ENCODE results near the gene ADGB.
"Not testable (repeated sequence)": the region's sequence is repeated elsewhere in the genome, so short reads cannot be mapped to it uniquely, and the experiment has no call there.

ADGB gene

DNA sequence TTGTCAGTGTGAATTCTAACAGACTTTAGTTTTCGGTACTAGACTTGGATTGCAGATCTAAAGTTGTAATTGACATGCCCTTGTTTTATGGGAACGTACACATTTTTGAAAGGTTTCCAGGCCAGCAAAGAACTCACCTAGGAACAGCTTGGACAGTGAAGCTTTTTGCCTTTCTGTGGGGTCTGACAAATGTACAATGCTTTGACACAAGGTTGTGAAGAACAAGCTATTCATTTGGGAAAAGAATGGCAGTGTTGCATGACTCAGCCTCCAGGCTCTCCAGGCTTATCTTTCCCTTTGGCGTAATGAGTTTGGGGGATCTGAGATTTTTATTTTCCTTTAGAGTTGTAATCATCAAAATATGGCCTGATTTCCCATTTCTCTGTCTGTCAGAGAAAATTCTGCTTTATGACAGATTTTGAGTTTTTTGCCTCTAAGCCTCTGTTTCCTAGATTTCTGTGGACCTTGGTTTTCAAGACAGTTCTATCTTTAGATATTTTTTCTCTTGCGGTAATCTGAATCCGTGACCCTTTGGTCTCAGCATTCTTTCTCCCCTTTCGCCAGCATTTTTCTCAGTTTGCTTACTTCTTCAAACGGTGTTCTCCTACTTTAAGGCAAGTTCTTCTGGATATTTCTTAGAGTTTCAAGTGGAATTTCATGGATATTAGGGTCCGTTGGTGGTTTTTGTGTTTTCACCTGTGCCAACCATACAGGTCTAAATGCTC is 221.0 kb downstream of the ADGB start:
- no peak for DNase-seq (ENCODE audit: low spot score)

- no peak for DNase-seq (ENCODE audit: low spot score)
Observed at GRCh38 chr6:146827216-146827928, 228.6 kb downstream of the ADGB start.

DNA sequence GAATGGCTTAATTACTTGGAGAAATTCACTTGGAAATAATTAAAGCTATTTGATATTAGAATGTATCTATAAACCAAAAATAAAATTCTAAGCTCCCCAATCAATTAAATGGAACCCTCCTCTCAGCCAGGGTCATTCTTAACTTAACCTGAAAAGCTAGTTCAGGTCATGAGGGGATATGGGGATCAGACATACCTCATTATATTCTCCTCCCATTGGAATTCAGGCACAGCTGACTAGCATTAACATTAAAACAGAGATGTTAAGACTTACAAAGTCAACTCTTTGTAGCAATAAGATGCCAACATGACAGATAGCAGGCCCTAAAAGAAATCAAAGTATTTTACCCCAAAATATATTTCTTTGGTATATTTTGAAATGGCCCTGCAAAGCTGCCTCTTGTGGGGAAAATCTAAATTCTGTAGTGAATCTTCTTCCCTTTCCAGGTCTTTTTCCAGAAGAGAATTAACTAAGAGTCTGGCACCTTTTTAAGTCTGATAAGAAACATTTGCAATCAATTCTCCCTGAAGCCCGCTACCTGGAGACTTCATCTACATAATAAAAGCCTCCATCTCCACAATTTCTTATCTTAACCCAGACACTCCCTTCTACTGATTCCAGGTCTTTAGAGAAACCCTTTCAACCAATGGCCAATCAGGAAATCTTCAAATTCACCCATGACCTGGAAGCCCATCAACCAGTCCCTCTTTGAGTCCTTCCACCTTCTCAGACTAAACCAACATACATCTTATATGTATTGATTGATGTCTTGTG is 231.2 kb downstream of the ADGB start:
- DNase-seq (ENCODE audit: low spot score) = no peak

GRCh38 chr6:146833157-146833556 is 234.4 kb downstream of the ADGB start:
- DNase-seq (ENCODE audit: low spot score) = no peak

GRCh38 chr6:146840216-146840615 is 241.4 kb downstream of the ADGB start:
- no peak for DNase-seq (ENCODE audit: low spot score)

- DNase-seq (ENCODE audit: low spot score) = no peak
Observed at GRCh38 chr6:146840641-146841040, 241.9 kb downstream of the ADGB start.

GRCh38 chr6:146847426-146847825 is 248.7 kb downstream of the ADGB start:
- DNase-seq (ENCODE audit: low spot score) = no peak

GRCh38 chr6:146850238-146850896 is 251.6 kb downstream of the ADGB start:
- peak; percentile 46 for DNase-seq (ENCODE audit: low spot score)

GRCh38 chr6:146850981-146851380 is 252.2 kb downstream of the ADGB start:
- no peak for DNase-seq (ENCODE audit: low spot score)

DNA sequence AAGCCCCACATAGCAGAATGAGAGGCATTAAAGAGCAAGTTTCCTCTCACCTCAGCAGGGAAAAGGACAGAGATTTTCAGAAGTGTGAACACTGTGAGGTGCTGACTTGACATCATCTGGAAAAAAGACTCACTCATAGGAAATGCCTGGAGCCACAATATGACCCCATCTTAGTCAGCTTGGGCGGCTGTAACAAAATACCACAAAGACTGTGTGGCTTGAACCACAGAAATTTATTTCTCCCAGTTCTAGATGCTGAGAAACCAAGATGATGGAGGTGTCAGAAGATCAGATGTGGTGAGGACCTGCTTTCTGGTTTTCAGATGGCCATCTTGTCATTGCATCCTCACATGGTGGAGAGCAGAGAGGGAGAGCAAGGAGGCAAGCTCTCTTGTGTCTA is 253.1 kb downstream of the ADGB start:
- peak; percentile 53 for DNase-seq (ENCODE audit: low spot score)

DNA sequence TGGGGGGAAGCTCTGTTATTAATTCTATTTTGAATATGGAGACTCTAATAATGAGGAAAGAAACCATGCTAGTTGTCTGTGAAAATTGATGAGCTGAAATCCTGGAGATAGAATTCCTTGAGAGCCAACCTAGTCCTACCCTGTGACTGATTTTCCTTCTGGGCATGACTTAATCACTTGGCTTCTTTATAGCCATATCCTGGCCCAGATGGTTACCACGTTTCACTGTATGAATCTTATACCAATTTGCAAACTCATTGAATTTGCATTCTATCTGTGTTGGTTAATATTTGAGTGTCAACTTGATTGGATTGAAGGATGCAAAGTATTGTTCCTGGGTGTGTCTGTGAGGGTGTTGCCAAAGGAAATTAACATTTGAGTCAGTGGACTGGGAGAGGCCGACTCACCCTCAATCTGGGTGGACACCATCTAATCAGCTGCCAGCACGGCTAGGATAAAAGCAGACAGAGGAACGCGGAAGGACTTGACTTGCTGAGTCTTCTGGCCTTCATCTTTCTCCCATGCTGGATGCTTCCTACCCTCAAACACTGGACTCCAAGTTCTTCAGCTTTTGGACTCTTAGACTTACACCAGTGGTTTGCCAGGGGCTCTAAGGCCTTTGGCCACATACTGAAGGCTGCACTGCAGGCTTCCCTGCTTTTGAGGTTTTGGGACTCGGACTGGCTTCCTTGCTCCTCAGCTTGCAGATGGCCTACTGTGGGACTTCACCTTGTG is 255.9 kb downstream of the ADGB start:
- not testable (repeated sequence) for DNase-seq (ENCODE audit: low spot score)

GRCh38 chr6:146855889-146856288 is 257.1 kb downstream of the ADGB start:
- DNase-seq (ENCODE audit: low spot score) = no peak

DNA sequence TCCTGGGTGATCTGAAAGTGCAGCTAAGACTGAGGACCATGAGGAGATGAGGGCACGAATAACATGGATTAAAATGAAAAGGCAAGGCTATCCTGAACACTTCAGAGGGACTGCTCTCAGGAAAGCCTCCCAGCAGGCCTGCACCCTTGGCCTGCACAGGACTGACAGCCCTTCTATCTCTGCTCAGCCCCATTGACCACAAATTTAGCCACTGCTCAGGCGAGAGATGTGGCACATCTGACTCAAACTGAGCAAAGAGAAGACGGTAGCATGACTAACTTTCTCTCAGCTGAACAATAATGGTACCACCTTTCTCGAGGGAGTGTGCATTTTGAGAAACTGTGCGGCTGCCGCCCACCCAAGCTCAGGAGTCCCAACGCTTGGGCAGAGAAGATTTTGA is 257.5 kb downstream of the ADGB start:
- no peak for DNase-seq (ENCODE audit: low spot score)

DNA sequence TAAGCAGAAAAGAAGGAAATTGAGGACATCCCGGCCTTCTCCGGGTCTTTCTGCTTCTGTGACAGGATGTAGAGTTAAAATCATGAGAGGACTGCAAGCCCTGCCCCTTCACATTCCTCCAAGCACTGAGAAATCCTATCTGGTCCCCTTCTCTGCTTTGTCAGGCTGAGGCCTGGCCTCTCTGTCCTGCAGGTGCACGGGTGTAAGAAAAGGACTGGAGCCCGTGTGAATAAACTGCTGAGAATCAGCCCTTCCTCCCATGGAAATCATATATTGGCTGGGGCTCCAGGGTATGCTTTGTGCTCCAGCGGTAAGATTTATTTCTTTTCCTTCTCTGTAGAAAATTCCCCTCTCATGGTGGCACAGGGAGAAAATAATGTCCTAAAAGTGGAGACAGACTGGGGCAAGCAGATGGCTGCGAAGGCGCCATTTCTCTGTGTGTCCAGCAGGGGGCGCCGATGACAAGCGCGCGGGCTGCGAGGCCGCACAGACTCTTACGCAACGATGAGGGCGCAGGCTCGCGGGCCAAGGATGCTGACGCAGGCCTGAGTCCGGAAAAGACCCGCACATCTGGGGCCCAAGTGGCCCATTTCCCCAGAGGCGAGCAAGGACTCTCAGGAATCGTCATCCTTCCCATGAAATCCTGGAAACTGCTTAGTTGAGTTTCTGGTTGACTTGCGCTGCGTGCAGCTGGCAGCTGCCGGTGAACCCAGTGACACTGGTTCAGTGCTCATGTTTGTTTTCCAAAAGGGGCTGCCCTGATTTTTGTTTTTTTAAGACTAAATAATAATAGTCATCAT is 258.6 kb downstream of the ADGB start:
- DNase-seq (ENCODE audit: low spot score) = peak; percentile 79

DNA sequence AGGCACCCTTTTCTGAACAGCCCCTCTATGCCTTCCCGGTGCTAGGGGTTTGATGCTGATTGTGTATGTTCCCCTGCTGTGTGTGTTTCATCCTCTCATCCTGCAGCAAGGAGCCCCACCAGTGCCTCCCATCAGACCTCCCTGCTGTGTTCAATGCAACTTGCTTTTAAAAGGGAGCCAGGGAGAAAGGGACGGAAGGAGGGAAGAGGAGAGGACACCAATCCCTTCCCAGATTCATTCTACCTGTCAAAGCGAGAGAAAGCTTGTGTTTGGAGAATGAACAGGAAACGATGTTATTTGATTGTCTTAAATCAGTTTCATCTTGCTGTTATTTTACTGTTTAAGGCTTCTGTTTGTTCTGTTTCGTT is 259.2 kb downstream of the ADGB start:
- no peak for DNase-seq (ENCODE audit: low spot score)

DNA sequence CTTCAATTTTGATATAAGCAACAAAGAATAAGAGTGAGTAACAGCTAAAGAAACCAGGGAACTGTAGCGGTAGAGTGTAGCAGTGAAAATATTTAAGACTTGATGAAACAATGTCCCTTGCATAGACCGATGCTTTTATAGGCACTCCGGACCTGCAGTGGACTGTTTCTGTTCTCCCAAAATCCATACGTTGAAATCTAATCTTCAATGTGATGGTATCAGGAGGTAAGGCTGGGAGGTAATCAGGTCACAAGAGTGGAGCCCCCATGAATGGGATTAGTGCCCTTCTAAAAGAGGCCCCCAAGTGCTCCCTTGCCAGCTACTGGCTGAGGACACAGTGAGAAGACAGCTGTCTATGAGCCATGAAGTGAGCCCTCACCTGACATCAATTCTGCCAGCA is 260.4 kb downstream of the ADGB start:
- no peak for DNase-seq (ENCODE audit: low spot score)

GRCh38 chr6:146859795-146860495 is 261.2 kb downstream of the ADGB start:
- no peak for DNase-seq (ENCODE audit: low spot score)

GRCh38 chr6:146860583-146860982 is 261.8 kb downstream of the ADGB start:
- no peak for DNase-seq (ENCODE audit: low spot score)

DNA sequence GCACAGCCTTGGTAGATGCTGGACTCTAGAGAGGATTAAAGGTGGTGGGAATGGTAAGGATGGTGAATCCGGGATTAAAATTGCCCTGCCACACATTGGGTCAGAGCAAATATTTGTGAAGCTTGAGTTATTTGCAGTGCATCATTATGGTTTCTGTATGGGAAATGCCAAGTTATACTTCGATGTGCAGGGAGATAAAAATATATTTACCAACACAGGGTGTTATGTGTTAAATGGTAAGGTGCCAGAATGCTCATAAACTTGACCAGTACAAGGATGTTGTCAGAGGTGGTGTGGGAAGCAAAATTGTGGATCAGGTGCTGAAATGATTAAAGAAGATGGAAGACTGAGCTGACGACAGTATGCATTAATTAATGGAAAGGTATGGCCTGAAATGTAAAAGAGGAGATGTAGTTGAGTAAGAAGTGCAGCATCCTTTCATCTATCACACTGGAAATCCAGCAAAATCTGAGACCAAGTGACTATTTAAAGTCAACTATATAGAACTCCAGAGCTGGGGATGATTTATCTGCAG is 262.3 kb downstream of the ADGB start:
- no peak for DNase-seq (ENCODE audit: low spot score)

GRCh38 chr6:146861716-146862115 is 262.9 kb downstream of the ADGB start:
- no peak for DNase-seq (ENCODE audit: low spot score)
